ENCODE results near the gene DAGLA. TPM values are rescaled to one million over a fixed set of nuclear protein-coding genes. Genes with fewer than 3 reads are reported as not detected.

Gene DAGLA
- total and polyA plus RNA-seq, 2 donors (not counting 3 experiments of a cell fraction or from before 2014, with no cell fraction given), result 2.5 to 4.7 TPM

GRCh38 chr11:61769946-61770683, 89.9 kb downstream of the DAGLA start:
- TF ChIP-seq POLR2A (IDR thresholded peaks at IDR 0.05; ENCODE audit: low read depth, low read length) (no peak), GATA2 (IDR thresholded peaks at IDR 0.05; ENCODE audit: insufficient read depth, insufficient read length, low read depth, low read length) (no peak), EZH2 (IDR thresholded peaks at IDR 0.05; ENCODE audit: borderline replicate concordance, low read depth, low read length, severe bottlenecking) (no peak), FOS (IDR thresholded peaks at IDR 0.05; ENCODE audit: borderline replicate concordance, insufficient read depth, low read length) (no peak), MYC (IDR thresholded peaks at IDR 0.05; ENCODE audit: low read depth, low read length) (no peak), POLR2AphosphoS5 (IDR thresholded peaks at IDR 0.05; ENCODE audit: insufficient read depth, low read depth, low read length) (no peak)
- TF ChIP-seq, protein P1, sequence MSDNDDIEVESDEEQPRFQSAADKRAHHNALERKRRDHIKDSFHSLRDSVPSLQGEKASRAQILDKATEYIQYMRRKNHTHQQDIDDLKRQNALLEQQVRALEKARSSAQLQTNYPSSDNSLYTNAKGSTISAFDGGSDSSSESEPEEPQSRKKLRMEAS (IDR thresholded peaks at IDR 0.05; ENCODE audit: insufficient read depth, insufficient read length), result no peak
- TF ChIP-seq, protein P2, sequence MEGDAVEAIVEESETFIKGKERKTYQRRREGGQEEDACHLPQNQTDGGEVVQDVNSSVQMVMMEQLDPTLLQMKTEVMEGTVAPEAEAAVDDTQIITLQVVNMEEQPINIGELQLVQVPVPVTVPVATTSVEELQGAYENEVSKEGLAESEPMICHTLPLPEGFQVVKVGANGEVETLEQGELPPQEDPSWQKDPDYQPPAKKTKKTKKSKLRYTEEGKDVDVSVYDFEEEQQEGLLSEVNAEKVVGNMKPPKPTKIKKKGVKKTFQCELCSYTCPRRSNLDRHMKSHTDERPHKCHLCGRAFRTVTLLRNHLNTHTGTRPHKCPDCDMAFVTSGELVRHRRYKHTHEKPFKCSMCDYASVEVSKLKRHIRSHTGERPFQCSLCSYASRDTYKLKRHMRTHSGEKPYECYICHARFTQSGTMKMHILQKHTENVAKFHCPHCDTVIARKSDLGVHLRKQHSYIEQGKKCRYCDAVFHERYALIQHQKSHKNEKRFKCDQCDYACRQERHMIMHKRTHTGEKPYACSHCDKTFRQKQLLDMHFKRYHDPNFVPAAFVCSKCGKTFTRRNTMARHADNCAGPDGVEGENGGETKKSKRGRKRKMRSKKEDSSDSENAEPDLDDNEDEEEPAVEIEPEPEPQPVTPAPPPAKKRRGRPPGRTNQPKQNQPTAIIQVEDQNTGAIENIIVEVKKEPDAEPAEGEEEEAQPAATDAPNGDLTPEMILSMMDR (IDR thresholded peaks at IDR 0.05; ENCODE audit: extremely low read depth in 1 of 2, insufficient read depth in 1 of 2, low read depth in 1 of 2, low read length in 2 of 2), result no peak
- Histone ChIP-seq H3K9me3 (replicated peaks; ENCODE audit: control insufficient read depth, insufficient read depth, low read length) (no peaks in the 10 kb centered on the region), H3K4me2 (ENCODE audit: insufficient read depth, low read length) (no peak overlapping the region), H3K9ac (replicated peaks; ENCODE audit: extremely low read depth, insufficient read depth, low read length) (no peak overlapping the region), H3K36me3 (ENCODE audit: control insufficient read depth in 2 of 2, extremely low read depth in 1 of 2, insufficient read depth in 2 of 2, low read length in 2 of 2) (no peaks in the 10 kb centered on the region), H3K27me3 (ENCODE audit: control insufficient read depth in 2 of 2, insufficient read depth in 2 of 2, low read length in 2 of 2) (no peaks in the 10 kb centered on the region), H4K20me1 (replicated peaks; ENCODE audit: control insufficient read depth, extremely low read depth, insufficient read depth, low read length) (no peaks in the 10 kb centered on the region), H3K4me1 (ENCODE audit: control insufficient read depth, extremely low read depth, insufficient read depth, low read length) (peaks cover 6% of the 10 kb centered on the region), H3K27ac (ENCODE audit: insufficient read depth, low read depth, low read length) (no peak overlapping the region), H3K9me1 (replicated peaks; ENCODE audit: control insufficient read depth, extremely low read depth, insufficient read depth, low read length) (no peaks in the 10 kb centered on the region), H2AFZ (ENCODE audit: low read depth, low read length) (no peak overlapping the region), H3K79me2 (ENCODE audit: control insufficient read depth, insufficient read depth, low read length) (no peaks in the 10 kb centered on the region), H3K4me3 (replicated peaks in 1 of 3; ENCODE audit: insufficient read depth in 1 of 3, low read depth in 1 of 3, low read length in 3 of 3) (no peak overlapping the region)
- ChIA-PET POLR2A (no interaction called here), CTCF (no interaction called here)
- dilution Hi-C loops (cut with MboI; ENCODE audit: extremely low pct_ligation_motif_present, low sequenced_read_pairs) (no loop called here), intact Hi-C loops (cut with micrococcal nuclease) (no loop called here)
- FAIRE-seq (no peak), DNase-seq (ENCODE audit: low read depth, low spot score) (no peak)
- no TSS peak for BruUV-seq (replicated peaks)

Measured in endothelial cell of umbilical vein (primary cell).